A673 (cell line): ENCODE results near the gene ARHGEF9. TPM values are rescaled to one million over a fixed set of nuclear protein-coding genes. Genes with fewer than 3 reads are reported as not detected.

Experiments
- BruUV-seq: library from RNA; stranded (reverse); fragments of 400-500 nt; replicated peaks from 2 replicates; lab custom pipeline; 2021; lab: Mats Ljungman, UMichigan
- CTCF ChIA-PET: fragments of 300-600 bp; sonication (Branson Sonifier 250); formaldehyde crosslinking; loops from one replicate; lab custom pipeline; 2022; ENCODE audit warnings: antibody characterized with exemption; lab: Charles Lee
- POLR2A ChIA-PET: fragments of 300-600 bp; sonication (Branson Sonifier 250); formaldehyde crosslinking; loops from one replicate; lab custom pipeline; 2022; ENCODE audit warnings: antibody characterized with exemption; ENCODE audit not compliant: low non-redundant PET; lab: Charles Lee
- DNase-seq: peaks from one replicate; pipeline ENCODE4 v3.0.0-alpha.2; 2015; ENCODE audit warnings: low spot score
- H3K27ac ChIP-seq: fragments of 200-600 bp; sonication (generic); 2 replicates; pipeline ENCODE4 v1.5.1; 2016; ENCODE audit warnings: mixed run types, low read depth, mild to moderate bottlenecking, mixed read lengths, antibody characterized with exemption, low read length; ENCODE audit not compliant: poor library complexity, severe bottlenecking
- H3K27me3 ChIP-seq: fragments of 200-600 bp; sonication (generic); replicated peaks from 2 replicates; pipeline ENCODE4 v1.6.1; 2017; ENCODE audit warnings: mixed run types, low read depth, mild to moderate bottlenecking, mixed read lengths, antibody characterized with exemption, low read length; ENCODE audit not compliant: insufficient read depth, poor library complexity
- H3K36me3 ChIP-seq: fragments of 200-600 bp; sonication (generic); 2 replicates; pipeline ENCODE4 v1.6.1; 2016; ENCODE audit warnings: mixed run types, mild to moderate bottlenecking, mixed read lengths, antibody characterized with exemption, low read length; ENCODE audit not compliant: insufficient read depth, poor library complexity, severe bottlenecking
- H3K4me1 ChIP-seq: fragments of 200-600 bp; sonication (generic); 2 replicates; pipeline ENCODE4 v1.6.1; 2017; ENCODE audit warnings: mixed run types, mild to moderate bottlenecking, mixed read lengths, antibody characterized with exemption, low read length; ENCODE audit not compliant: insufficient read depth, poor library complexity, severe bottlenecking
- H3K4me3 ChIP-seq: fragments of 200-600 bp; sonication (generic); 2 replicates; pipeline ENCODE4 v1.5.1; 2016; ENCODE audit warnings: low read depth, mixed run types, mild to moderate bottlenecking, mixed read lengths, low read length; ENCODE audit not compliant: poor library complexity, severe bottlenecking
- H3K9me3 ChIP-seq: fragments of 200-600 bp; sonication (generic); 2 replicates; pipeline ENCODE4 v1.6.1; 2016; ENCODE audit warnings: mixed run types, low read depth, mild to moderate bottlenecking, mixed read lengths, antibody characterized with exemption, low read length; ENCODE audit not compliant: poor library complexity, severe bottlenecking
- CTCF ChIP-seq: fragments of 300-800, 200-600 bp; sonication (generic); conservative IDR thresholded peaks from 2 replicates; pipeline ENCODE4 v1.5.1; 2017; ENCODE audit warnings: low read depth, mild to moderate bottlenecking, antibody characterized with exemption, low read length, moderate library complexity, mixed read lengths
- EZH2 ChIP-seq: fragments of 200-600 bp; sonication (generic); IDR thresholded peaks from 2 replicates; pipeline ENCODE4 v1.6.1; 2017; ENCODE audit warnings: borderline replicate concordance, low read depth, mild to moderate bottlenecking, mixed read lengths, antibody characterized with exemption, low read length; ENCODE audit not compliant: poor library complexity, severe bottlenecking
- intact Hi-C: fragments of 100-400 bp; cut with micrococcal nuclease; formaldehyde crosslinking; loops from one replicate; pipeline ENCODE4 v1.10.0; 2022; ENCODE audit not compliant: unreplicated experiment
- total RNA-seq: library from RNA; stranded (reverse); gene quantifications from 2 replicates; pipeline ENCODE4 v1.2.3, GENCODE V29; 2021

The ARHGEF9 gene
- total RNA-seq, 1 experiment from 2014 or later: 10.3 TPM

DNA sequence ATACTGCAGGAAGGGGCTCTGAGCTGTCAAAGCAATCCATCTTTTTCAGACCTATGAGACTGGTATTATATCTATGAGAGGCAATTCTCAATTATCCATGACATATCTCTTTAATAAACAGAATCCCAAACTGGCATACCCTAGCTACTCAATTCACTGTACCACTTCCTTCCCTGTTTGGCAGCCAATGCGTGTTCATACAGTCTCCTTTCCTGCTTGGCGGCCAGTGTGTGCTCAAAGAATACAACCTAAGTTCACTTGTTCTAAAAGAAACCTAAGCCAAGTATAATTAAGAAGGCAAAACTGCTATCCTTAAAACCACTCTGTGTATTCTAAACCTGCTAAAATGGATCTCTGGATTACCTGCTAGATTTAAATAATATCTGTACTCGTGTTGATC is 38.3 kb downstream of the ARHGEF9 start:
- H3K4me3 ChIP-seq: no peak overlapping the region
- H3K9me3 ChIP-seq: no peaks in the 10 kb centered on the region
- no peaks in the 10 kb centered on the region for H3K36me3 ChIP-seq
- BruUV-seq: no TSS peak
- no peaks in the 10 kb centered on the region for H3K4me1 ChIP-seq
- H3K27ac ChIP-seq: no peak overlapping the region
- DNase-seq: no peak
- no peaks in the 10 kb centered on the region for H3K27me3 ChIP-seq
- ChIA-PET CTCF (no interaction called here), POLR2A (no interaction called here)
- TF ChIP-seq EZH2 (no peak), CTCF (no peak)
- intact Hi-C loops: no loop called here

GRCh38 chrX:63746278-63746677 is 38.7 kb downstream of the ARHGEF9 start:
- intact Hi-C loops: no loop called here
- POLR2A ChIA-PET: no interaction called here
- no peak for DNase-seq

DNA sequence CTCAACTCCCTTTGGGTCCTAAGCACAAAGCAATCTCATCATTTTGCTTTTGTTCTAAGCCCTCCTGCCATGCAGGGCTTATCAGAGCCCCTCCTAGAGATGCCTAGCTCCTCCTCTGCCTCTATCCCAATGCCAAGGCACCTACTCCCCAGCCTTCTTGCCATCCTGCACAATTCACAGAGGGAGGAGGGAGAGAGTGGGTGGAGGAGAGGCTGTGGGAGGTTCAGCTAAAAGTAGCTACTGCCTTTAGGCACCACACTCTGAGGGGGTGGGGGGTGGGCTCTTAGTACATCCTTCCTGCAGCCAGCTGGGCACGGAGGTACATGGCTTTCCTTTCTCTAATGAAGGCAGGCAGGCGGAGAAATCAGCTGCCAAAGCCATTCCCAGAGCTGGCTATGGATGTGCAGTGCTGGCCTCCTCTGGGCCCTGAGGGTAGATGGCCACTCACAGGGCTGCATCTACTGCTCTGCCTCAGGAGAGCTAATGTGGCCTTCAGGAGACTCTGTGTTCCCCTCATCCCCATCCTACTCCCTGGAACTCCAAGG is 40.1 kb downstream of the ARHGEF9 start:
- no peak overlapping the region for H3K27ac ChIP-seq
- TF ChIP-seq CTCF: no peak
- no peak for TF ChIP-seq EZH2
- no peaks in the 10 kb centered on the region for H3K9me3 ChIP-seq
- ChIA-PET POLR2A (no interaction called here), CTCF (no interaction called here)
- no peak overlapping the region for H3K4me3 ChIP-seq
- intact Hi-C loops: no loop called here
- no peaks in the 10 kb centered on the region for H3K27me3 ChIP-seq
- DNase-seq: no peak
- no TSS peak for BruUV-seq
- no peaks in the 10 kb centered on the region for H3K36me3 ChIP-seq
- H3K4me1 ChIP-seq: no peaks in the 10 kb centered on the region

More at GRCh38 chrX:63746278-63746677, 38.7 kb downstream of the ARHGEF9 start:
- TF ChIP-seq CTCF: no peak
- H3K4me3 ChIP-seq: no peak overlapping the region
- no peak overlapping the region for H3K27ac ChIP-seq
- H3K36me3 ChIP-seq: no peaks in the 10 kb centered on the region
- no peaks in the 10 kb centered on the region for H3K27me3 ChIP-seq
- CTCF ChIA-PET: no interaction called here
- no TSS peak for BruUV-seq
- H3K9me3 ChIP-seq: no peaks in the 10 kb centered on the region
- H3K4me1 ChIP-seq: no peaks in the 10 kb centered on the region
